Activated gamma-delta T cell treated with Interleukin-2 at 50 U/mL for 16 hours (primary cell): Measurements from ENCODE around the gene MEI4.
"Not testable (repeated sequence)": the region's sequence is repeated elsewhere in the genome, so short reads cannot be mapped to it uniquely, and the experiment has no call there.

Experiments
- DNase-seq: peaks from one replicate; pipeline ENCODE4 v3.0.0-alpha.2; 2020

Gene MEI4

GRCh38 chr6:77683515-77683914, 30.7 kb downstream of the MEI4 start:
- no peak for DNase-seq

GRCh38 chr6:77686931-77687330, 34.1 kb downstream of the MEI4 start:
- no peak for DNase-seq

DNA sequence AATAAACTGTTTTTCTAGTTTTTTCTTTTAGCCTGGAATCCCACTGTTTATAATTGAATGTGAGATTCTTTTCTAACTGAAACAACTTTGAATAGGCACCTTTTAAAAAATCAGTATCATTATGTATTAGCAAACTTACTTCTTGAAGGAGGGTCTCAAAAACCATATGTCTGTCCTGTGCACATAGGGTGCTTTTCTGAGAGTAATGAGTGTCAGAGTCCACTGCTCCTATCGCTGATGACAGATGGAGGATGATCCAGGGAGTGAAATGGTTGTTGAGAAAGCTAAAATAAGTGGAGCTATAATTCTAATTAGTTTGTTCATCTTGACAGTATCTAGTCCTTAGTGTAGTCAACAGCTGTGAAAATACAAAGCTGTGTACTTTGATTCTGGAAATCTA, 35.8 kb downstream of the MEI4 start:
- DNase-seq = no peak

DNA sequence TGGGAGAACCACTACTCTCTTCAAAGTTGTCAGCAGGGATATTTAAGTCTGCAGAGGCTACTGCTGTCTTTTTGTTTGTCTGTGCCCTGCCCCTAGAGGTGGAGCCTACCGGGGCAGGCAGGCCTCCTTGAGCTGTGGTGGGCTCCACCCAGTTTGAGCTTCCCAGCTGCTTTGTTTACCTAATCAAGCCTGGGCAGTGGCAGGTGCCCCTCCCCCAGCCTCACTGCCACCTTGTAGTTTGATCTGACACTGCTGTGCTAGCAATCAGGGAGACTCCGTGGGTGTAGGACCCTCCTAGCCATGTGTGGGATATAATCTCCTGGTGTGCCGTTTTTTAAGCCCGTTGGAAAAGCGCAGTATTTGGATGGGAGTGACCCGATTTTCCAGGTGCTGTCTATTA, 47.3 kb downstream of the MEI4 start:
- DNase-seq = not testable (repeated sequence)

- DNase-seq = no peak
Observed at GRCh38 chr6:77707603-77708002, 54.8 kb downstream of the MEI4 start.

DNA sequence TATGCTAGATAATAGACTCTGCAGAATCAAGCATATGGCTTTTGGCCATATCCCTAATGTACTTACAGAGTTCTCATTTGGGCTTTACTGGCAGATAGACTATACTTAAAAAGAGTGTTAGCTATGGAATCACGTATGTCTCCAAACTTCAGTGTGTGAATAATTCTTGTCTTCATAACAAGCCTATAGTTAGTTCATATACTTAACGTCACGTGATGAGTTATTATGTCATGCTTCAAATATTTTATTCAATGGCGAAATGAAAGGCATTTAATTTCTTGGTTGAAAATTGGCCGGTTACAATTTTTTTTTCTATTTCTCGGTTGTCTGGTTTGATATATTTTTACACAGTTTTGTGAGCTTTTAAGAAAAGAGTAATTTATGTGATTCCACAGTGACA, 62.7 kb downstream of the MEI4 start:
- DNase-seq = no peak

GRCh38 chr6:77716311-77716710, 63.5 kb downstream of the MEI4 start:
- no peak for DNase-seq

DNA sequence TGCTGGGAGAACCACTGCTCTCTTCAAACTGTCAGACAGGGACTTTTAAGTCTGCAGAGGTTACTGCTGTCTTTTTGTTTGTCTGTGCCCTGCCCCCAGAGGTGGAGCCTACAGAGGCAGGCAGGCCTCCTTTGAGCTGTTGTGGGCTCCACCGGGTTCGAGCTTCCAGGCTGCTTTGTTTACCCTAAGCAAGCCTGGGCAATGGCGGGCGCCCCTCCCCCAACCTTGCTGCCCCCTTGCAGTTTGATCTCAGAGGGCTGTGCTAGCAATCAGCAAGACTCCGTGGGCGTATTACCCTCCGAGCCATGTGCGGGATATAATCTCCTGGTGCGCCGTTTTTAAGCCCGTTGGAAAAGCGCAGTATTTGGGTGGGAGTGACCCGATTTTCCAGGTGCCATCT, 83.2 kb downstream of the MEI4 start:
- not testable (repeated sequence) for DNase-seq

GRCh38 chr6:77740380-77740779, 87.5 kb downstream of the MEI4 start:
- DNase-seq = no peak

- DNase-seq = not testable (repeated sequence)
Observed at GRCh38 chr6:77752156-77752555, 99.3 kb downstream of the MEI4 start.

- no peak for DNase-seq
Observed at GRCh38 chr6:77762386-77762785, 109.5 kb downstream of the MEI4 start.

- no peak for DNase-seq
Observed at GRCh38 chr6:77763124-77763523, 110.3 kb downstream of the MEI4 start.

DNA sequence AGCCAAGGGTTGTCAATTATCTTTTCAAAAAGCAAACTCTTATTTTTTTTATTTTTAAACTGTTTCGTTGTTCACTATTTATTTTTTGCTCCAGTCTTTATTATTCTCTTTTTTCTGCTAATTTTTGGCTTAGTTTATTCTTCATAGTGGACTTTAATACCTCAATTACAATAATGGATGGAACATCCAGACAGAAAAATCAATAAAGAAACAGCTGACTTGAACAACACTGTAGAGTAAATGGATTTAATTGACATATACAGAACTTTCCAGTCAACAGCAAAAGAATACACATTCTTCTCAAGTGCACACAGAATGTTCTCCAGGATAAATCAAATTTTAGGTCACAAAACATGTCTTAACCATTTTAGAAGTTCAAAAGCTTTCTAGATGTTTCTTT, 111.5 kb downstream of the MEI4 start:
- no peak for DNase-seq

GRCh38 chr6:77773157-77773822, 120.5 kb downstream of the MEI4 start:
- no peak for DNase-seq

- DNase-seq = no peak
Observed at GRCh38 chr6:77774457-77774856, 121.6 kb downstream of the MEI4 start.

DNA sequence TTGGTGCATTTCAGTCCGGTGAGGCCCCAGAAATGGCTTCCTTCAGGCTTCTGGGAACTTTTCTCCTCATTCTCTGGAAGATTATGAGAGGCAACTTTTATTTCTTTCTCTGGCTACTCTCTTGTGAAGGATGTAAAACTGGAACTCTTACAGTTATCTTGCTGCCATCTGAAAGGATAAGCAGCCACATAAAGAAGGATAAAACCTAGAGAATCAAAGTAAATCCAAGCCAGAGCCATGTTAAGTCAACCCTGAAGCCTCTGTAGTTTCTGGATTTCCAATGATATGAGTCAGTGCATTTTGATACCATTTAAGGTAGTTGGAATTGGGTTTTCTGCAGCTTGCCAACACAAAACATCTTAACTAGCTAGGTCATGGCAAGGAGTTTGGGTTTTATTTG, 123.6 kb downstream of the MEI4 start:
- DNase-seq = no peak

DNA sequence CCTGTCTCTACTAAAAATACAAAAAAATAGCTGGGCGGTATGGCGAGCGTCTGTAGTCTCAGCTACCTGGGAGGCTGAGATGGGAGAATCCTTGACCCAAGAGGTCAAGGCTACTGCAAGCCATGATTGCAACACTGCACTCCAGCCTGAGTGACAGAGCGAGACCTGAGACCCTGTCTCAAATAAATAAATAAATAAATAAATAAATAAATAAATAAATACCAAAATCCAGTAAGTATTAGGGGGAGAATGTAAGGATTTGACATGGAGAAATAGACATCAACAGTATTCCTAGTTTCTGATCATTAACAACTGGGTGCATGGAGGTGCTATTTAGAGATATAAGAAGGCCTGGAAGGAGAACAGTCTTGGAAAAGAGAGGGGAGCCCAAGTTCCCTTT, 125.7 kb downstream of the MEI4 start:
- no peak for DNase-seq

GRCh38 chr6:77786935-77787629, 134.2 kb downstream of the MEI4 start:
- no peak for DNase-seq

DNA sequence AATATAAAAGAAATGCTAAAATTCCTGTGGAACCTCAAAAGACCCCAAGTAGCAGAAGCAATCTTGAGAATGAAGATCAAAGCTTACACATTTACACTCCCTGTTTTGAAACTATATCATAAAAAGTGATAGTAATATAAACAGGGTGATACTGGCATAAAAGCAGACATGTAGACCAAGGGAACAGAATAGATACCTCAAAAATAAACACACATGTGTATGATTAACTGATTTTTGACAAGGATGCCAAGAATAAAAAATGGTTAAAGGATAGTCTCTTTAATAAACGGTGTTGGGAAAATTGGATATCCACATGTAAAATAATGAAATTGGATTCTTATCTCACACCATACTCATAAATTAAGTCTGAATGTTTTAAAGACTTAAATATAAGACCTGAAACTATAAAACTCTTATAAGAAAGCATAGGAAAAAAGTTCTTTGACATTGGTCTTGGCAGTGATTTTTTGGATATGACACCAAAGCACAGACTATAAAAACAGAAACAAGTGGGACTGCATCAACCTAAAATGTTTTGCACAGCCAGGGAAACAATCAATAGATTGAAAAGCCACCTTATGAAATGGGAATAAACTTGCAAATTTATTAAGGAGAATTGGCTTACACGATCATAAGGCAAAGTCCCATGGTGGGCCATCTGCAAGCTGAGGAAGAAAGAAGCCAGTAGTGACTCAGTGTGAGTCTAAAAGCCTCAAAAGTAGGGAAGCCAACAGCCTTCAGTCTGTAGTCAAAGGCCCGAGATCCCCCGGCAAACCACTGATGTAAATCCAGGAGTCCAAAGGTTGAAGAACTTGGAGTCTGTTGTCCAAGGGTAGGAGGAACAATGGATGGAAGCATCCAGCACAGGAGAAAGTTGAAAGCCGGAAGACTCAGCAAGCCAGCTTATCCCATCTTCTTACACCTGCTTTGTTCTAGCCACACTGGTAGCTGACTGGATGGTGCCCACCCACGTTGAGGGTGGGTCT, 144.3 kb downstream of the MEI4 start:
- DNase-seq = no peak

- DNase-seq = no peak
Observed at GRCh38 chr6:77812304-77812703, 159.5 kb downstream of the MEI4 start.

GRCh38 chr6:77813090-77813489, 160.3 kb downstream of the MEI4 start:
- DNase-seq = no peak

DNA sequence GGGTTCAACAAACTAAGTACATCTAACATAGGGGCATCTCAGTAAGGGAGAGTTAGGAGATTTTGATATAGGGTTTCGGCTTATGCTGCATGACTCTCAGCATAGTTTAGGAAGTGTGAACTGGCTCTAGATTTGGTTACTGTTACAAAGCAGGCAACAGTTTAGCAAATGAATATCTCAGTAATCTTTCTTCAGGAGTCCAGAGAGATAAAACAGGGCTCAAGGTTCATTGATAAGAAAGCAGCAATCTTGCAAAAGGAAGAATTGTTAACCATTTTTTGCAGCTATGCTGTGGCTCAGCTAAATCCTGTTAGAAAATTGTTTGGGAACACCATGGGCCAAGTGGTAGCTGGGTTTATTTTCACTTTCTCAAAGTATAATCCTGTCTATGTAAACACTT, 161.3 kb downstream of the MEI4 start:
- no peak for DNase-seq

DNA sequence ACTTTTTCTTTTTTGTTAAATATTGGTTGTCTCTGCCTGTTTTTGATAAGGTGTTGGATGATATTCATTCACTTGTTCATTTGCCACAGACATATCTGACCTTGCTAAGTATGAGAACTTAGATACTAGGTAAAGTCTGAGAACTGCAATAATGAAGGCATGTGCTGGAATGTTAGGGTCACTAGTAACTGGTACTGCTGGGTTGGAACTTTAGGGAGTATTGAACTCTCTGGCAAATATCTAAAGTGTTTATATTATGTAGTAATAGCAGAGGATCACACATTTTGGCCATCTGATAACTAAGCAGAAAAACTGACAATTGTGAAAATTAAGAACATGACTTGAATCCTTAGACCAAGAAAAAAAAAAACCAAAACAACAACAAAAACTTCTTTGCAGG, 162.7 kb downstream of the MEI4 start:
- DNase-seq = no peak
